ENCODE measurements around the gene NMD3.

The NMD3 gene

GRCh38 chr3:161254861-161255260, 33.8 kb downstream of the NMD3 start:
- Histone ChIP-seq H3K4me1 (ENCODE audit: control insufficient read depth, insufficient read depth, low read length) (no peaks in the 10 kb centered on the region), H3K27ac (ENCODE audit: low read length) (no peak overlapping the region), H3K9me3 (ENCODE audit: control insufficient read depth, insufficient read depth, low read length) (no peaks in the 10 kb centered on the region), H3K27me3 (ENCODE audit: control insufficient read depth, insufficient read depth, low read length) (no peaks in the 10 kb centered on the region), H3K36me3 (ENCODE audit: control insufficient read depth, insufficient read depth, low read length) (peaks cover 2% of the 10 kb centered on the region; the same call in 1 of the 2 replicates), H3K4me3 (ENCODE audit: low read length) (no peak overlapping the region)
- no CpG with 5 or more reads among the region's 1 CpG for WGBS (ENCODE audit: insufficient coverage, insufficient read length)
- no peak for DNase-seq (ENCODE audit: low read depth, low spot score)

- Histone ChIP-seq H3K36me3 (ENCODE audit: control insufficient read depth, insufficient read depth, low read length) (no peaks in the 10 kb centered on the region), H3K4me3 (ENCODE audit: low read length) (no peak overlapping the region), H3K27ac (ENCODE audit: low read length) (no peak overlapping the region), H3K4me1 (ENCODE audit: control insufficient read depth, insufficient read depth, low read length) (no peaks in the 10 kb centered on the region), H3K27me3 (ENCODE audit: control insufficient read depth, insufficient read depth, low read length) (no peaks in the 10 kb centered on the region), H3K9me3 (ENCODE audit: control insufficient read depth, insufficient read depth, low read length) (no peaks in the 10 kb centered on the region)
- DNase-seq (ENCODE audit: low read depth, low spot score), result no peak
- no CpG with 5 or more reads among the region's 3 CpGs for WGBS (ENCODE audit: insufficient coverage, insufficient read length)
Measured at GRCh38 chr3:161263057-161263456, 41.9 kb downstream of the NMD3 start.

DNA sequence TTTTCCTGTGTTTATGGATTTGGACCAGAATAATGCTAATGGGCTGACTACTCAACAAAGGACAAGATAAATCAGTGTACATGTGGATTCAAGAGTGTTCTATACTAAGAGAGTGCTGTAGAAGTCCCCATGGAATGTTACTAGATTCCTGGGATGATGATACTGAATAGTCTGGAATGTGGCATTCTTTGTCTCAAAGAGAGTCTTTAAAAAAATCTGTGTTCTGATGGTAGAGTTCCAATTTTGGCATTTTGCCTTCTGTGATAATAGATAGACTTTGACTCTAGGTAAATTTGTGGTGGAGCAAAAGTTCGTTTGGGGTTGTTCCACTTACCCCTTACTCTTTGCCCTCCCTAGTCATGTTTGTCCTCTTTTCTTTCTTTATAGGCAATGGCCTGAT, 43.7 kb downstream of the NMD3 start:
- no peak for DNase-seq (ENCODE audit: low read depth, low spot score)
- H3K4me1 ChIP-seq (ENCODE audit: control insufficient read depth, insufficient read depth, low read length), result no peaks in the 10 kb centered on the region

GRCh38 chr3:161265916-161266571, 44.9 kb downstream of the NMD3 start:
- H3K27ac ChIP-seq (ENCODE audit: low read length), result no peak overlapping the region
- no CpG with 5 or more reads among the region's 5 CpGs for WGBS (ENCODE audit: insufficient coverage, insufficient read length)
- no peaks in the 10 kb centered on the region for H3K36me3 ChIP-seq (ENCODE audit: control insufficient read depth, insufficient read depth, low read length)
- no peaks in the 10 kb centered on the region for H3K4me1 ChIP-seq (ENCODE audit: control insufficient read depth, insufficient read depth, low read length)
- no peaks in the 10 kb centered on the region for H3K27me3 ChIP-seq (ENCODE audit: control insufficient read depth, insufficient read depth, low read length)
- H3K4me3 ChIP-seq (ENCODE audit: low read length), result no peak overlapping the region
- DNase-seq (ENCODE audit: low read depth, low spot score), result no peak
- H3K9me3 ChIP-seq (ENCODE audit: control insufficient read depth, insufficient read depth, low read length), result no peaks in the 10 kb centered on the region

More for the DNA sequence above, 43.7 kb downstream of the NMD3 start:
- Histone ChIP-seq H3K27me3 (ENCODE audit: control insufficient read depth, insufficient read depth, low read length) (no peaks in the 10 kb centered on the region), H3K36me3 (ENCODE audit: control insufficient read depth, insufficient read depth, low read length) (no peaks in the 10 kb centered on the region), H3K4me3 (ENCODE audit: low read length) (no peak overlapping the region), H3K27ac (ENCODE audit: low read length) (no peak overlapping the region), H3K9me3 (ENCODE audit: control insufficient read depth, insufficient read depth, low read length) (no peaks in the 10 kb centered on the region)
- no CpG with 5 or more reads among the region's 1 CpG for WGBS (ENCODE audit: insufficient coverage, insufficient read length)

DNA sequence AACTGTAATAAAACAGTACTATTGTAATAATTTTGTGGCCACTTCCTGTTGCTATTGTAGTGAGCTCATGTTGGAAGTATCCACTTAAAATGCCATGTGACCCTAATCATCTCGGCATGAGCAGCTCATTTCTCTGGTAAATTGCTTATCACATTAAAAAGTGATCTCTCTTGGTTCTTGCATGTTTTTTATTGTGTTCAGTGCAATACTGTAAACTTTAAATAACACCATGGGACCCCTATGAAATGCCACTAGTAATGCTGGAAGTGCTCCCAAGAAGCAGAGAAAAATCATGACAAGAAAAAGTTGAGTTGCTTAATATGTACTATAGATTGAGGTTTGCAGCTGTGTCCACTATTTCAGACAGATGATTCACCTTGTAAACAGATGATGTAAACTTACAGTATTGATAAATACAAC, 45.6 kb downstream of the NMD3 start:
- no peak for DNase-seq (ENCODE audit: low read depth, low spot score)
- Histone ChIP-seq H3K36me3 (ENCODE audit: control insufficient read depth, insufficient read depth, low read length) (no peaks in the 10 kb centered on the region), H3K4me1 (ENCODE audit: control insufficient read depth, insufficient read depth, low read length) (no peaks in the 10 kb centered on the region), H3K4me3 (ENCODE audit: low read length) (no peak overlapping the region), H3K9me3 (ENCODE audit: control insufficient read depth, insufficient read depth, low read length) (no peaks in the 10 kb centered on the region), H3K27ac (ENCODE audit: low read length) (no peak overlapping the region), H3K27me3 (ENCODE audit: control insufficient read depth, insufficient read depth, low read length) (no peaks in the 10 kb centered on the region)
- no CpG with 5 or more reads among the region's 1 CpG for WGBS (ENCODE audit: insufficient coverage, insufficient read length)

- Histone ChIP-seq H3K4me3 (ENCODE audit: low read length) (no peak overlapping the region), H3K27ac (ENCODE audit: low read length) (no peak overlapping the region), H3K36me3 (ENCODE audit: control insufficient read depth, insufficient read depth, low read length) (no peaks in the 10 kb centered on the region), H3K4me1 (ENCODE audit: control insufficient read depth, insufficient read depth, low read length) (no peaks in the 10 kb centered on the region), H3K9me3 (ENCODE audit: control insufficient read depth, insufficient read depth, low read length) (no peaks in the 10 kb centered on the region), H3K27me3 (ENCODE audit: control insufficient read depth, insufficient read depth, low read length) (no peaks in the 10 kb centered on the region)
- 100% methylated on average over 2 of the region's 3 CpGs for WGBS (ENCODE audit: insufficient coverage, insufficient read length)
- DNase-seq (ENCODE audit: low read depth, low spot score), result no peak
Measured at GRCh38 chr3:161267646-161268045, 46.5 kb downstream of the NMD3 start.

- no peaks in the 10 kb centered on the region for H3K27me3 ChIP-seq (ENCODE audit: control insufficient read depth, insufficient read depth, low read length)
- DNase-seq (ENCODE audit: low read depth, low spot score), result no peak
- H3K36me3 ChIP-seq (ENCODE audit: control insufficient read depth, insufficient read depth, low read length), result no peaks in the 10 kb centered on the region
- WGBS (ENCODE audit: insufficient coverage, insufficient read length), result no CpG with 5 or more reads among the region's 3 CpGs
- H3K27ac ChIP-seq (ENCODE audit: low read length), result no peak overlapping the region
- no peaks in the 10 kb centered on the region for H3K4me1 ChIP-seq (ENCODE audit: control insufficient read depth, insufficient read depth, low read length)
- H3K9me3 ChIP-seq (ENCODE audit: control insufficient read depth, insufficient read depth, low read length), result no peaks in the 10 kb centered on the region
- H3K4me3 ChIP-seq (ENCODE audit: low read length), result no peak overlapping the region
Measured at GRCh38 chr3:161268601-161269000, 47.5 kb downstream of the NMD3 start.

DNA sequence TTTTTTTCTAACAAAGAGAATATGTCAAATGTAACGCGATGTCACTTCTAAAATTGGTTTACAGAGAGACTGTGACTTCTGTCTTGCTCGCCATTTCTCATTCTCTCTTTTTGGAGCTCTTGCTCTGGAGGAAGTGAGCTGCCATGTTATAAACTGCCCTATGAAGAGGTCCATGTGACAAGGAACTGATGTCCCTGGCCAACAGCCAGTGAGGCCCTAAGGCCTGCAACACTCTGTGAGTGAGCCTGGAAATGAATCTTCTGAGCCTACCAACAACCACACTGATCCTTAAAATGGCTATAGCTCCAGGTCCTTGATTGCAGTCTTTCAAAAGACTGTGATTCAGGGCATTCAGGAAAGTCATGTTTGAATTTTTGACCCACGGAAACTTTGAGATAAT, 49.9 kb downstream of the NMD3 start:
- Histone ChIP-seq H3K36me3 (ENCODE audit: control insufficient read depth, insufficient read depth, low read length) (no peaks in the 10 kb centered on the region; the same call in 1 of the 2 replicates), H3K27me3 (ENCODE audit: control insufficient read depth, insufficient read depth, low read length) (no peaks in the 10 kb centered on the region), H3K9me3 (ENCODE audit: control insufficient read depth, insufficient read depth, low read length) (no peaks in the 10 kb centered on the region), H3K27ac (ENCODE audit: low read length) (no peak overlapping the region), H3K4me3 (ENCODE audit: low read length) (no peak overlapping the region), H3K4me1 (ENCODE audit: control insufficient read depth, insufficient read depth, low read length) (no peaks in the 10 kb centered on the region)
- WGBS (ENCODE audit: insufficient coverage, insufficient read length), result no CpG with 5 or more reads among the region's 4 CpGs
- DNase-seq (ENCODE audit: low read depth, low spot score), result no peak

DNA sequence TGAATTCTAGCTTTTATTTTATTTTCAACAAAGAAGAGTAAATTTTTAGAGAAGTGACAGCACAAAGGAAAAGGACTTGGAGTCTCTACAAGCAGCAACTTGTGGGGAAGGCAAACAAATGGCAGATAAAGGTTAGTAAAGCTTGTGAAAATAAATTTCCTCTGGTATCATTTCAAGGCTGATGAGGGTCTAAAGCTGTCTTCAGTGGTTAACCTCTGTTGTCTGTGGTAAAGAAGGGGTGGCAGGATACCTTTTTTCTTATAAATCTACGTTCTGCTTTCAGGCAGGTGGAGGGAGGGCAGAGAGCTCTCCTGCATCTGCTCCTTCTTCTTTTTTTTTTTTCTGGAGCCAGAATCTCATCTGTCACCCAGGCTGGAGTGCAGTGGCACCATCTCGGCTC, 50.5 kb downstream of the NMD3 start:
- no peaks in the 10 kb centered on the region for H3K27me3 ChIP-seq (ENCODE audit: control insufficient read depth, insufficient read depth, low read length)
- no peak overlapping the region for H3K4me3 ChIP-seq (ENCODE audit: low read length)
- no peaks in the 10 kb centered on the region; the same call in 1 of the 2 replicates for H3K36me3 ChIP-seq (ENCODE audit: control insufficient read depth, insufficient read depth, low read length)
- DNase-seq (ENCODE audit: low read depth, low spot score), result no peak
- no peak overlapping the region for H3K27ac ChIP-seq (ENCODE audit: low read length)
- no CpG with 5 or more reads among the region's 2 CpGs for WGBS (ENCODE audit: insufficient coverage, insufficient read length)
- no peaks in the 10 kb centered on the region for H3K9me3 ChIP-seq (ENCODE audit: control insufficient read depth, insufficient read depth, low read length)
- no peaks in the 10 kb centered on the region for H3K4me1 ChIP-seq (ENCODE audit: control insufficient read depth, insufficient read depth, low read length)

- no peak overlapping the region for H3K27ac ChIP-seq (ENCODE audit: low read length)
- H3K27me3 ChIP-seq (ENCODE audit: control insufficient read depth, insufficient read depth, low read length), result no peaks in the 10 kb centered on the region
- no peak for DNase-seq (ENCODE audit: low read depth, low spot score)
- H3K36me3 ChIP-seq (ENCODE audit: control insufficient read depth, insufficient read depth, low read length), result no peaks in the 10 kb centered on the region; the same call in 1 of the 2 replicates
- no peak overlapping the region for H3K4me3 ChIP-seq (ENCODE audit: low read length)
- H3K9me3 ChIP-seq (ENCODE audit: control insufficient read depth, insufficient read depth, low read length), result no peaks in the 10 kb centered on the region
- no peaks in the 10 kb centered on the region for H3K4me1 ChIP-seq (ENCODE audit: control insufficient read depth, insufficient read depth, low read length)
- WGBS (ENCODE audit: insufficient coverage, insufficient read length), result 100% methylated on average over 1 of the region's 2 CpGs
Measured at GRCh38 chr3:161272524-161272923, 51.4 kb downstream of the NMD3 start.

DNA sequence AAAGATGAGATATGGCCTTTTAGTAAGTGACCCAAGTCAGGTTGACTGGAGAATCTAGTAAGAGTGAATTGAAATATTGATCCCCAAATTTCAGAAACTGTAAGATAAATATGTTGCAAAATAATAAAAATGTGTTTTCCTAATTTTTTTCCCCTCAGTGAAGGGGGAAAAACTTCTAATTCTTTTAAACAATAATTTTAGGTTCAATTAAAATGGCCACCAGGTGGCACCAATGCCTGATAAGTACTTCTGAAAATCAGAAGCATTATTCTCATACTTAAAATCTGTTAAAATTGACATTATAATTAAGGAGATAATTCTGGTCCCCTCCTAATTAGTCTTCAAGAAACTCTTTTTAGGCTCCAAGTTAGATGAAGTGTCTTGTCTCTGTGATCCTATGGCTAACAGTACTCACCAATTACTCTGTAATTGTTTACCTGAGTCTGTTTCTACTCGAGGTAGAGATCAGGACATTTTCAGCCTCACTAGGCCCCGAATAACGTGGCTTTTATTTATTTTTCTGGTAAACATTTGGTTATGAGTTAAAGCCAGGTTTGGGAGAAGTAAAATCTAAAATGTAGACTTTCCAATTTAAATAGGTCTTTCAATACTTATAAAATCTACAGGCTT, 52.6 kb downstream of the NMD3 start:
- H3K4me3 ChIP-seq (ENCODE audit: low read length), result no peak overlapping the region
- H3K36me3 ChIP-seq (ENCODE audit: control insufficient read depth, insufficient read depth, low read length), result no peaks in the 10 kb centered on the region; the same call in 1 of the 2 replicates
- H3K4me1 ChIP-seq (ENCODE audit: control insufficient read depth, insufficient read depth, low read length), result no peaks in the 10 kb centered on the region
- no CpG with 5 or more reads among the region's 3 CpGs for WGBS (ENCODE audit: insufficient coverage, insufficient read length)
- no peaks in the 10 kb centered on the region for H3K27me3 ChIP-seq (ENCODE audit: control insufficient read depth, insufficient read depth, low read length)
- no peak for DNase-seq (ENCODE audit: low read depth, low spot score)
- H3K27ac ChIP-seq (ENCODE audit: low read length), result no peak overlapping the region
- H3K9me3 ChIP-seq (ENCODE audit: control insufficient read depth, insufficient read depth, low read length), result no peaks in the 10 kb centered on the region
